CD4-positive, alpha-beta memory T cell (primary cell): ENCODE measurements around the gene MAGI2. TPM values are rescaled to one million over a fixed set of nuclear protein-coding genes. Genes with fewer than 3 reads are reported as not detected.

Source experiments
- CTCF ChIA-PET: fragments of 350-600 bp; sonication (Branson Sonifier 250); formaldehyde crosslinking; loops from one replicate; lab custom pipeline; 2021; ENCODE audit warnings: inconsistent platforms; ENCODE audit not compliant: partially characterized antibody; lab: Charles Lee
- POLR2A ChIA-PET: fragments of 350-600 bp; sonication (Branson Sonifier 250); formaldehyde crosslinking; loops from one replicate; lab custom pipeline; 2021; ENCODE audit not compliant: partially characterized antibody; lab: Charles Lee
- DNase-seq, 5 donors: peaks; one replicate each; pipeline versions ENCODE4 v3.0.0 to v3.0.0-alpha.2; 2020 to 2022; ENCODE audit warnings: mixed read lengths in 1 of 5
- H3K27ac ChIP-seq: one replicate; pipeline ENCODE4 v1.7.0; 2013; ENCODE audit warnings: low read depth, low read length
- H3K27me3 ChIP-seq: 2 replicates; pipeline ENCODE4 v1.7.0; 2013; ENCODE audit warnings: mild to moderate bottlenecking, low read length, moderate library complexity; ENCODE audit not compliant: insufficient read depth
- H3K36me3 ChIP-seq: 2 replicates; pipeline ENCODE4 v1.7.0; 2013; ENCODE audit warnings: mild to moderate bottlenecking, low read length, moderate library complexity; ENCODE audit not compliant: insufficient read depth
- H3K4me1 ChIP-seq: 2 replicates; pipeline ENCODE4 v1.7.0; 2013; ENCODE audit warnings: mild to moderate bottlenecking, low read length, moderate library complexity; ENCODE audit not compliant: insufficient read depth
- H3K4me3 ChIP-seq, 2 donors: one replicate each; pipeline ENCODE4 v1.7.0; 2013; ENCODE audit warnings: low read length in 2 of 2, mild to moderate bottlenecking in 1 of 2
- H3K9me3 ChIP-seq, 2 donors: one replicate each; pipeline ENCODE4 v1.7.0; 2013; ENCODE audit warnings: low read length in 2 of 2, control low read depth in 1 of 2; ENCODE audit not compliant: control insufficient read depth in 1 of 2
- H3K27ac Mint-ChIP-seq, 7 donors: one replicate each; pipeline ENCODE4 v1.8.0; 2020 to 2021; ENCODE audit warnings: mixed read lengths in 7 of 7, mild to moderate bottlenecking in 6 of 7, inconsistent platforms in 3 of 7, moderate library complexity in 3 of 7
- H3K27me3 Mint-ChIP-seq, 2 donors: one replicate each; pipeline ENCODE4 v1.8.0; 2020 to 2021; ENCODE audit warnings: mixed read lengths in 2 of 2
- H3K36me3 Mint-ChIP-seq, 2 donors: one replicate each; pipeline ENCODE4 v1.8.0; 2020 to 2021; ENCODE audit warnings: mixed read lengths in 2 of 2, inconsistent platforms in 1 of 2, mild to moderate bottlenecking in 1 of 2
- H3K4me1 Mint-ChIP-seq, 4 donors: one replicate each; pipeline ENCODE4 v1.8.0; 2020 to 2021; ENCODE audit warnings: mixed read lengths in 4 of 4, mild to moderate bottlenecking in 1 of 4
- H3K4me3 Mint-ChIP-seq, 8 donors: one replicate each; pipeline ENCODE4 v1.8.0; 2020 to 2021; ENCODE audit warnings: mixed read lengths in 8 of 8, mild to moderate bottlenecking in 7 of 8, moderate library complexity in 6 of 8, inconsistent platforms in 3 of 8
- H3K9me3 Mint-ChIP-seq, 8 donors: one replicate each; pipeline ENCODE4 v1.8.0; 2020 to 2021; ENCODE audit warnings: mixed read lengths in 8 of 8, mild to moderate bottlenecking in 5 of 8, inconsistent platforms in 3 of 8, moderate library complexity in 1 of 8
- intact Hi-C: fragments of 100-400 bp; cut with micrococcal nuclease; formaldehyde crosslinking; loops from one replicate; pipeline ENCODE4 v1.15.1; 2023
- polyA plus RNA-seq, 2 donors: library from polyadenylated mRNA; unstranded; fragments of 300-500 nt; fragmentation: Illumina TruSeq; gene quantifications; one replicate each; pipeline ENCODE4 v1.2.3, GENCODE V29; 2021
- total RNA-seq, 2 experiments: library from RNA; stranded (reverse); gene quantifications; one replicate each; pipeline ENCODE4 v1.2.3, GENCODE V29; 2021

The MAGI2 gene
- total and polyA plus RNA-seq, 4 experiments from 2014 or later = 0.23 to 0.25 TPM; not detected in 2

DNA sequence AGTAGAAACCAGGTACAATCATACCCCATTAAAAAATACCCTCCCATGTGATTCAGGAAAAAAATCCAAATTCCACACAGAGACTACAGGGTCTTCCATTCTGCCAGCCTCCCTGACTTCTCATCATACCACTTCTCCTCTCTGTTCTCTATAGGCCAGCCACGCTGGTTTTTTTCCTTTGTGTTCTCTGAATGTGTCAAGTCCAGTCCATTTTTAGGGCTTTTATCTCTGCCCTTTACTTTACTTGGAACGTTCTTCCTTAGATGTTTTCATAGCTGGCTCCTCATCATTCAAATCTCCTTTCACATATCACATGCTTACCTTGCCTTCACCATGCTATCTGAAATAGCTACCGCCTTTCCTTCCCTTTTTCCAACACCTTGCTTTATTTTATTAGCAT is 1057.3 kb downstream of the MAGI2 start:
- Histone ChIP-seq H3K9me3 (no peaks in the 10 kb centered on the region), H3K36me3 (no peaks in the 10 kb centered on the region), H3K27ac (no peak overlapping the region), H3K27me3 (no peaks in the 10 kb centered on the region), H3K4me1 (no peaks in the 10 kb centered on the region), H3K4me3 (no peak overlapping the region)
- H3K4me3 Mint-ChIP-seq = no peak overlapping the region
- no peaks in the 10 kb centered on the region for H3K27me3 Mint-ChIP-seq
- DNase-seq = no peak
- peaks cover 0 to 2% (median 0%) of the 10 kb centered on the region in 4 donors for H3K4me1 Mint-ChIP-seq
- intact Hi-C loops = no loop called here
- H3K36me3 Mint-ChIP-seq = no peaks in the 10 kb centered on the region
- CTCF ChIA-PET = no interaction called here
- peaks cover 0 to 3% (median 0%) of the 10 kb centered on the region in 8 donors for H3K9me3 Mint-ChIP-seq
- POLR2A ChIA-PET = no interaction called here
- H3K27ac Mint-ChIP-seq = no peak overlapping the region

DNA sequence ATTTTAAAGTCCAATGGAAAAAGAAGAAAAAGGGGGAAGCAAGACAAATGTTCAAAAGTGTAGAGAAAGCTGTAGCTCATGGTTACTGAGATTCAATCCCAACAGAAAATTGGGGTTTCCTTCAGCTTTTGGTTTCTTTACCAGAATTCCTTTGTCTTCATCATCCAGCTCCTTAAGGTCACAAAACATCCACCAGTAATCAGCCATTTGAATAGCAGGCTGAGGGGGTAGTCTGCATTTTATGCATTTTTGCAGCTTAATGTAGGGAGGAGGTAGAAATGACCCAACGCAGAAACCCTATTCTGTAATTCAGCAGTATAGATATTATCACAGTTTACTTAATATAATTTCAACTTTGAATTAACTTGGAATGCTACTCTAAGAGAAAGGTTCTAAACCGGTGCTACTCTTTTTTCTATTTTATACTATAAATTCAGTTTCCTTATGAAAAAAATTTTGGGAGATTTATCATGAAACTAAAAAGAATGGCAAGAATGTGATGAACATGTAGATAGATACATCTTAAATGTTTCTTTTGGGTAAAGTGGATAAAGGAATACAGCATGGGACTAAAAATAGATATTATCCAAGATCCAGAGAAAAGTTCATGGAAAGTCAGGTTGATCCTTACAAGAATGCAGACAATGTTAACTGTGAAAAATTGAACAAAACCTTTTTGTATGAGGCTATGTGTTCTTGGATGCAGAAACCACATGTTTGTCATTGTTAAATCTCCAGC is 1058.0 kb downstream of the MAGI2 start:
- ChIA-PET POLR2A (no interaction called here), CTCF (no interaction called here)
- no peaks in the 10 kb centered on the region for H3K27me3 ChIP-seq
- no peak for DNase-seq
- no peaks in the 10 kb centered on the region for H3K36me3 ChIP-seq
- Mint-ChIP-seq H3K27ac (no peak overlapping the region), H3K27me3 (no peaks in the 10 kb centered on the region), H3K4me1 (peaks cover 0 to 2% (median 0%) of the 10 kb centered on the region in 4 donors), H3K9me3 (peaks cover 0 to 3% (median 0%) of the 10 kb centered on the region in 8 donors), H3K4me3 (no peak overlapping the region), H3K36me3 (no peaks in the 10 kb centered on the region)
- H3K4me3 ChIP-seq = no peak overlapping the region
- no peaks in the 10 kb centered on the region for H3K9me3 ChIP-seq
- no peaks in the 10 kb centered on the region for H3K4me1 ChIP-seq
- no peak overlapping the region for H3K27ac ChIP-seq
- intact Hi-C loops = no loop called here

DNA sequence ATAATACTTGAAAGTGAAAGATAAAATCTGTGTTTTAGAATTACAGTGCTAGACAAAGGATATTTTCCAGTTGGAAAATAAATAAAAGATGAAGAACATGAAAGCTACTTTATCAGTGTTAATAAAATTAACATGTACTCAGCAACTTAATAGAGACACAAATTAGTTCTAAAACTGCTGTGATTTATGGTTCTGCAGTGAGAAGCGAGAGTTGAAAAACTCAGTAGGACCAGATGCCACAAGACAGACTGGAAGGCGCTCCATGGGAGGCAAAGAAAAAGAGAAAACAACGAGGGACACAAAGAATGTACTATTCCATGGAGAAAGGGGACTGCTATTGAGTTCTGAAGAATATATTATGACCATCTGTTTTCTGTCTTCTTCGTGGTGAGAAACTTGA is 1064.4 kb downstream of the MAGI2 start:
- Mint-ChIP-seq H3K27ac (no peak overlapping the region), H3K36me3 (no peaks in the 10 kb centered on the region), H3K27me3 (peaks cover 0 to 5% of the 10 kb centered on the region in 2 donors), H3K4me3 (no peak overlapping the region), H3K4me1 (no peaks in the 10 kb centered on the region), H3K9me3 (no peaks in the 10 kb centered on the region)
- no peak overlapping the region for H3K27ac ChIP-seq
- CTCF ChIA-PET = no interaction called here
- no peaks in the 10 kb centered on the region for H3K36me3 ChIP-seq
- POLR2A ChIA-PET = no interaction called here
- H3K9me3 ChIP-seq = no peaks in the 10 kb centered on the region
- intact Hi-C loops = no loop called here
- H3K4me3 ChIP-seq = no peak overlapping the region
- H3K27me3 ChIP-seq = no peaks in the 10 kb centered on the region
- no peaks in the 10 kb centered on the region for H3K4me1 ChIP-seq
- no peak for DNase-seq

DNA sequence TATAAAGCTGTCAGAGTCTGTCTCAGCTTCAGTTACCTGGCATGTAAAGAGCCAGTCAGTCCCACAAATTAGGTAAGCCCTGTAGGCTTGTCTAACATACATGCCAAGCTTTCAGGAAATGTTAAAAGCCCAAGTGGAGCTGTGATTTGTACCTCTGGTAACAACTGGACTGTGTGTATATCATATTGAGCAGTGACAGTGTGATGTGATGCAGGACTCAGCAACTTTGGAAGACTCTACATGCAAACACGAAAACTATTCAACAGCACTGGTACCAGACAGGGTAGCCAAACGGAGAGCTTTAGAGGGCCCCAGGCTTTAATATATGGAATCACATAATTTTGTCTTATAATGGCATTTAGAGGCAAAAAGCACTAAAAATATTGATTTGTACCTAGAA is 1066.9 kb downstream of the MAGI2 start:
- ChIA-PET CTCF (no interaction called here), POLR2A (no interaction called here)
- Histone ChIP-seq H3K36me3 (no peaks in the 10 kb centered on the region), H3K27ac (no peak overlapping the region), H3K4me3 (no peak overlapping the region), H3K27me3 (no peaks in the 10 kb centered on the region), H3K4me1 (no peaks in the 10 kb centered on the region), H3K9me3 (no peaks in the 10 kb centered on the region)
- Mint-ChIP-seq H3K27me3 (peaks cover 0 to 5% of the 10 kb centered on the region in 2 donors), H3K9me3 (no peaks in the 10 kb centered on the region), H3K4me3 (no peak overlapping the region), H3K27ac (no peak overlapping the region), H3K36me3 (no peaks in the 10 kb centered on the region), H3K4me1 (no peaks in the 10 kb centered on the region)
- intact Hi-C loops = no loop called here
- DNase-seq = no peak

DNA sequence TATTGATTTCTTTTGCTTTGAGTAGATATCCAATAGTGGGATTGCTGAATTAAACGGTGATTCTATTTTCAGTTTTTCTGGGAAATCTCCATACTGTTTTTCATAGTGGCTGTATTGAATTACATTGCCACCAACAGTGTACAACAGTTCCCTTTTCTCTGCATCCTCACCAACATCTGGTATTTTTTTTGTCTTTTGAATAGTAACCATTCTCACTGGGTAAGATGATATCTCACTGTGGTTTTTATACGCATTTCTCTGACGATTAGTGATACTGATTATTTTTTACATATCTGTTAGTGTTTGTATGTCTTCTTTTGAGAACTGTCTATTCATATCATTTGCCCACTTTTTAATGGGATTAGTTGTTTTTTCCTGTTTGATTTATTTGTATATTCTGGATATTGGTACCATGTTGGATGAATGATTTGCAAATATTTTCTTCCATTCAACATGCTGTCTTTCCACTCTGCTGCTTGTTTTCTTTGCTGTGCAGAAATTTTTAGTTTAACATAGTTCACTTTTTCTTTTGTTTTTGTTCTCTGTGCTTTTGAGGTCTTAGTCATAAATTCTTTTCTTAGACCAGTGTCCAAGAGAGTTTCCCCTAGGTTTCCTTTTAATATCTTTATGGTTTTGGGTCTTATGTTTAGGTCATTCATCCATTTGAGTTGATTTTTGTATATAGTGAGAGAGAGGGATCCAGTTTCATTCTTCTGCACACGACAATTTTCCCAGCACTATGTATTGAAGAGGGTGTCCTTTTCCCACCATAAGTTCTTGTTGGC is 1070.2 kb downstream of the MAGI2 start:
- H3K9me3 Mint-ChIP-seq = no peaks in the 10 kb centered on the region
- ChIA-PET CTCF (no interaction called here), POLR2A (no interaction called here)
- Histone ChIP-seq H3K4me3 (no peak overlapping the region), H3K4me1 (no peaks in the 10 kb centered on the region), H3K27me3 (no peaks in the 10 kb centered on the region), H3K27ac (no peak overlapping the region), H3K9me3 (no peaks in the 10 kb centered on the region), H3K36me3 (no peaks in the 10 kb centered on the region)
- peaks cover 0 to 4% of the 10 kb centered on the region in 2 donors for H3K27me3 Mint-ChIP-seq
- H3K27ac Mint-ChIP-seq = no peak overlapping the region
- no peak for DNase-seq
- H3K4me3 Mint-ChIP-seq = no peak overlapping the region
- intact Hi-C loops = no loop called here
- H3K4me1 Mint-ChIP-seq = no peaks in the 10 kb centered on the region
- H3K36me3 Mint-ChIP-seq = no peaks in the 10 kb centered on the region

DNA sequence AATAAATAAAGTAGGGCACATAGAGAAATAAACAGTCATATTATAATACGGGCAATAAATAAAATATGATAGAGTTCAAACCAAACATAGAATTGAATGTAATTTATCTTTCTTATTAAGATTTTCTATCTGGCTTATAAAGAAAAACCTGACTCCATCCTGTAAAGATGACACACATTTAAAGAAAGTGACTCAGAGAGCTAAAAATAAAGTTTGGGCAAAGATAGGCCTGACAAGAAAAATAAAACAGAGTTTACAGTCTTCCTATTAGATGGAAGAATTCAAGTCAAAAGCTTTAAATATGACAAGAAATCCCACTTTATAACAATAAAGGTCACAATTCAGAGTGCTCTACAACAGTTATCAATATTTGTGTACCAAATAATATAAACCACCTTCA is 1074.3 kb downstream of the MAGI2 start:
- Histone ChIP-seq H3K36me3 (no peaks in the 10 kb centered on the region), H3K9me3 (no peaks in the 10 kb centered on the region), H3K4me1 (no peaks in the 10 kb centered on the region), H3K27me3 (no peaks in the 10 kb centered on the region), H3K4me3 (no peak overlapping the region), H3K27ac (no peak overlapping the region)
- ChIA-PET CTCF (no interaction called here), POLR2A (no interaction called here)
- no peaks in the 10 kb centered on the region for H3K4me1 Mint-ChIP-seq
- H3K27ac Mint-ChIP-seq = no peak overlapping the region
- no peak overlapping the region for H3K4me3 Mint-ChIP-seq
- H3K27me3 Mint-ChIP-seq = no peaks in the 10 kb centered on the region
- H3K36me3 Mint-ChIP-seq = no peaks in the 10 kb centered on the region
- no peak for DNase-seq
- intact Hi-C loops = no loop called here
- peaks cover 0 to 5% (median 1%) of the 10 kb centered on the region in 8 donors for H3K9me3 Mint-ChIP-seq

DNA sequence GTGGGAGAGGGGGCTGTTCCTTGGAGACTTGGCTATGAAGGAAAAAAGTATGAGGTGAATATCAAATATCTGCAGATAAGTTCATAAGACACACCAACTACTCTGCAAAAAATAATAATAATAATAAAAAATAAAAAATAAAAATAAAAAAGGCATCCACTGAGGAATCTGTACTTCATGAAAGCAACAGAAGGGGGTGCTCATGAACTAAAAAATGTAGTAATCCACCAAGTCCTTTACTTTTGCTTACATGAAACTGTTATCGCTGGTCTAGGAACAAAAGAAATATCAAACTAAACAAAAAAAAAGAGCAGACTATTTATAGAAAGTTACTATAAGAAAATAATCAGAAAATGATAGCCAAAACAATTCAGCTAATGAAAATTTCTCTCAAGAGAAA is 1075.9 kb downstream of the MAGI2 start:
- Mint-ChIP-seq H3K9me3 (peaks cover 0 to 5% (median 1%) of the 10 kb centered on the region in 8 donors), H3K4me3 (no peak overlapping the region), H3K4me1 (no peaks in the 10 kb centered on the region), H3K36me3 (no peaks in the 10 kb centered on the region), H3K27me3 (peaks cover 0 to 1% of the 10 kb centered on the region in 2 donors), H3K27ac (no peak overlapping the region)
- H3K27me3 ChIP-seq = no peaks in the 10 kb centered on the region
- CTCF ChIA-PET = no interaction called here
- no peaks in the 10 kb centered on the region for H3K4me1 ChIP-seq
- no peak overlapping the region for H3K4me3 ChIP-seq
- intact Hi-C loops = no loop called here
- H3K9me3 ChIP-seq = no peaks in the 10 kb centered on the region
- no peak overlapping the region for H3K27ac ChIP-seq
- DNase-seq = no peak
- POLR2A ChIA-PET = no interaction called here
- H3K36me3 ChIP-seq = no peaks in the 10 kb centered on the region
